Thyroid gland (tissue), 4 donors: ENCODE data around the gene DMC1.

Source experiments
- POLR2A ChIP-seq, 2 donors: fragments of 450-650 bp; IDR thresholded peaks; one replicate each; pipeline ENCODE4 v1.6.1; 2017; ENCODE audit warnings: antibody characterized with exemption in 2 of 2, mild to moderate bottlenecking in 2 of 2, moderate library complexity in 1 of 2
- TF ChIP-seq, protein P1 (sequence below), 6 experiments: fragments of 200-600 bp in 3 of 6; fragments of 450-650 bp in 3 of 6; sonication (generic) in 3 of 6; IDR thresholded peaks; one replicate each; pipeline ENCODE4 v1.5.1; 2016 to 2019; ENCODE audit warnings: antibody characterized with exemption in 6 of 6, mild to moderate bottlenecking in 2 of 6, inconsistent platforms in 1 of 6, moderate library complexity in 1 of 6

DNA sequence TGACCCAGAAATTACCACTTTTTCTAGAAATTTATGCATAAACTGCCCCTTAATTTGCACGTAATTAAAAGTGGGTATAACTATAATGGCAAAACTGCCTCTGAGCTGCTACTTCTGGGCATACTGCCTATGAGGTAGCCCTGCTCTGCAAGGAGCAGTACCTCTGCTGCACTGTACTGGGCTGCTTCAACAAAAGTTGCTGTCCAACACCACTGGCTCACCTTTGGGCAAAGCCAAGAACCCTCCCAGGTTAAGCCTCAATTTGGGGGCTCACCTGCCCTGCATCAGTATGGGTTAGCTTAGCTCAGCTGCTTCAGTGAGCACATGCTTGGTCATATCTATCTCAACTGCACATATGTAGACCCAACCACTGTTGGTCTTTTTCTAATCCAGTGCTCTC, 4.5 kb downstream of the DMC1 start:
- TF ChIP-seq, protein P1, sequence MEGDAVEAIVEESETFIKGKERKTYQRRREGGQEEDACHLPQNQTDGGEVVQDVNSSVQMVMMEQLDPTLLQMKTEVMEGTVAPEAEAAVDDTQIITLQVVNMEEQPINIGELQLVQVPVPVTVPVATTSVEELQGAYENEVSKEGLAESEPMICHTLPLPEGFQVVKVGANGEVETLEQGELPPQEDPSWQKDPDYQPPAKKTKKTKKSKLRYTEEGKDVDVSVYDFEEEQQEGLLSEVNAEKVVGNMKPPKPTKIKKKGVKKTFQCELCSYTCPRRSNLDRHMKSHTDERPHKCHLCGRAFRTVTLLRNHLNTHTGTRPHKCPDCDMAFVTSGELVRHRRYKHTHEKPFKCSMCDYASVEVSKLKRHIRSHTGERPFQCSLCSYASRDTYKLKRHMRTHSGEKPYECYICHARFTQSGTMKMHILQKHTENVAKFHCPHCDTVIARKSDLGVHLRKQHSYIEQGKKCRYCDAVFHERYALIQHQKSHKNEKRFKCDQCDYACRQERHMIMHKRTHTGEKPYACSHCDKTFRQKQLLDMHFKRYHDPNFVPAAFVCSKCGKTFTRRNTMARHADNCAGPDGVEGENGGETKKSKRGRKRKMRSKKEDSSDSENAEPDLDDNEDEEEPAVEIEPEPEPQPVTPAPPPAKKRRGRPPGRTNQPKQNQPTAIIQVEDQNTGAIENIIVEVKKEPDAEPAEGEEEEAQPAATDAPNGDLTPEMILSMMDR (IDR thresholded peaks at IDR 0.05) = no peak
- TF ChIP-seq POLR2A (IDR thresholded peaks at IDR 0.05) = no peak
